Fibroblast of pulmonary artery (primary cell): ENCODE data around the gene HS3ST3A1.
A peak's percentile ranks its signal among the peaks of the same experiment; 100 is the strongest.

Source experiments
- DNase-seq: peaks from one replicate; pipeline ENCODE4 v3.0.0-alpha.2; 2010; ENCODE audit warnings: low read depth
- H3K4me3 ChIP-seq: replicated peaks from 2 replicates; pipeline ENCODE4 v1.5.1; 2011; ENCODE audit warnings: low read depth, mild to moderate bottlenecking, control low read depth, low read length, moderate library complexity
- CTCF ChIP-seq: IDR thresholded peaks from 2 replicates; pipeline ENCODE4 v1.5.1; 2011; ENCODE audit warnings: mild to moderate bottlenecking, control low read depth, low read length, inconsistent platforms; ENCODE audit errors: missing control alignments

Gene HS3ST3A1

GRCh38 chr17:13642188-13642587 lies 40.5 kb upstream of the HS3ST3A1 start:
- no peak overlapping the region for H3K4me3 ChIP-seq
- no peak for DNase-seq
- TF ChIP-seq CTCF = no peak

GRCh38 chr17:13640551-13640950 lies 38.8 kb upstream of the HS3ST3A1 start:
- no peak for DNase-seq
- no peak for TF ChIP-seq CTCF
- H3K4me3 ChIP-seq = no peak overlapping the region

GRCh38 chr17:13638855-13639458 lies 37.2 kb upstream of the HS3ST3A1 start:
- peak; percentile 31 for DNase-seq
- no peak overlapping the region for H3K4me3 ChIP-seq
- no peak for TF ChIP-seq CTCF

GRCh38 chr17:13636951-13637350 lies 35.2 kb upstream of the HS3ST3A1 start:
- TF ChIP-seq CTCF = no peak
- DNase-seq = no peak
- H3K4me3 ChIP-seq = no peak overlapping the region

- H3K4me3 ChIP-seq = no peak overlapping the region
- no peak for TF ChIP-seq CTCF
- peak; percentile 76 for DNase-seq
These were observed 34.2 kb upstream of the HS3ST3A1 start for GRCh38 chr17:13635951-13636350.

- peak; percentile 32 for DNase-seq
- no peak overlapping the region for H3K4me3 ChIP-seq
- TF ChIP-seq CTCF = no peak
These were observed 32.3 kb upstream of the HS3ST3A1 start for GRCh38 chr17:13634021-13634420.

GRCh38 chr17:13631529-13631928 lies 29.8 kb upstream of the HS3ST3A1 start:
- DNase-seq = no peak
- H3K4me3 ChIP-seq = no peak overlapping the region
- no peak for TF ChIP-seq CTCF
